ENCODE data around the gene DPH1. TPM values are rescaled to one million over a fixed set of nuclear protein-coding genes. Genes with fewer than 3 reads are reported as not detected.
A peak's percentile ranks its signal among the peaks of the same experiment; 100 is the strongest.
"Not testable (repeated sequence)": the region's sequence is repeated elsewhere in the genome, so short reads cannot be mapped to it uniquely, and the experiment has no call there.

DPH1 gene
- total RNA-seq = 18.4 and 36.2 TPM in 2 replicates

DNA sequence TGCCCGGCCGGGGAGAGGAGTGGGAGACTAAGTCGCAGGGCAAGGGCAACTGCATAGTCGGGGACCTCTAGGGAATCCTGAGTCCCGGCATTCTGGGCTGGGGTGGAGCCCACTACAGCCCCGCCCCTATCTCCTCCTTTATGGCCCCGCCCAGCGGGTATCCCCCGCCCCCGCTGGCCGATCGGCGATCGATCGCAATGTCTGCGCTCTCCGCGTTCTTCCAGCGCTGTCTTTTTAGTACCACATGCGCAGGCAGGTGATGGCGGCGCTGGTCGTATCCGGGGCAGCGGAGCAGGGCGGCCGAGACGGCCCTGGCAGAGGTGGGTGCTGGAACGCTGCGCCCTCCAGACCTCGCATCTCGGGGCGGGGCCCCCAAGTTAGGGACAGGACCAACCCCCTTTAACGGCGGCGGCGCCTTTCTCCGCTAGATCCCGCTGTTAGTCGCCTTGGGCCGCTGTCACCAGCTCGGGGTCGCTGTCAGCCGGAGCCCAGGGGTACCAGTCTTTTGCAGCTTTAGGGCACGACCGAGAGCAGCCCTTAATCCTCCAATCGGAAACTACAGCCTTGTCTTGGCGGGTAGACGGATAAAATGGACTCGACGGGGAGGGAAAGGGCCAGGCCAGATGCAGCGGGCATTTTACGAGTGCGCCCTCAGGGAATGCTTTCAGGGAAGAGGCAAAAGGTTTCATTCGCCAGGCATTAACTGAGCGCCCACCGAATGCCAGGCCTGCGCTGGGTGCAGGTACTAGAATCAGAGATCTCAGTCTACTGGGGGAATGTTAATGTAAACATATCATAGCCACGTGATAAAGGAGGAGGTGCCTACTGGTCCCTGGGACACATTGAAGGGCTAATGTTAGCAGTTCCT lies at the start of gene DPH1:
Gene DPH1, plus strand, starts transcription at position 243 of the 868 bp plus-strand sequence. Its CDS starts 17 bp downstream, at position 260.
- peak; percentile 89 for DNase-seq (ENCODE audit: low read depth)

DNA sequence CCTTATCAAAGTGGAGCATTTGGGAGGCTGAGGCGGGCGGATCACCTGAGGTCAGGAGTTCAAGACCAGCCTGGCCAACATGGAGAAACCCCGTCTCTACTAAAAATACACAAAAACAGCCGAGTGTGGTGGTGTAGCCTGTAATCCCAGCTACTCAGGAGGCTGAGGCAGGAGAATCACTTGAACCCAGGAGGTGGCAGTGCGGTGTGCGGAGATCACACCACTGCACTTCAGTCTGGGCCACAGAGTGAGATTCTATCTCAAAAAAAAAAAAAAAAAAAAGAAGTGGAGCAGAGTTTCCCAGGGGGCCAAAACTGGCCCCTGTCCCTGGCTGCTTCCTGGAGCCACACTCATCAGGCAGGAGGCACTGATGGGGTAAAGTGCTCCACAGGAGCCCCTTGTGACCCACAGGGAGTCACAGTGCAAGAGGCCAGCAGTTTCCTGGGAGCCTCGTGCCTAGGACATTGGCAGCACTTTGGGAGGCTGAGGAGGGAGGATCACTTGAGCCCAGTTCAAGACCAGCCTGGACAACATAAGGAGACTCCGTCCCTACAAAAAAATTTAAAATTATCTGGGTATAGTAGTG lies 49.2 kb upstream of the DPH1 start:
- no peak for DNase-seq (ENCODE audit: low read depth)

DNA sequence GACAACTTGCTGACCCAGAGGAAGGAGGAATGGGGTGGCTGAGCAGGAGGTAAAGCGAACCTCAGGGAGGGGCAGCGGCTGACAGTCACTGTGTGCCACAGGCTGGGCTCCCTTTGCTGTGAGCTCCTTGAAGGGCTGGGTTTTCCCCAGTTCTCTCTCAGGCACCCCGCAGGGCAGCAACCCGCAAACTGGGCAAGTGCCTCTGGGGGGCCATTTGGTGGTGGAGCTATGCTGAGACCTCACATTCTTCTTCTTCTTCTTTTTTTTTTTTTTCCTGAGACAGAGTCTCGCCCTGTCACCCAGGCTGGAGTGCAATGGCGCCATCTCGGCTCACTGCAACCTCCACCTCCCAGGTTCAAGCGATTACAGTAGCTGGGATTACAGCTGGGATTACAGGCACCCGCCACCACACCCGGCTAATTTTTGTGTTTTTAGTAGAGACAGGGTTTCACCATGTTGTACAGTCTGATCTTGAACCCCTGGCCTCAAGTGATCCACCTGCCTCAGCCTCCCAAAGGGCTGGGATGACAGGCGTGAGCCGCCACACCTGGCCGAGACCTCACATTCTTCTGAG lies 47.1 kb upstream of the DPH1 start:
- DNase-seq (ENCODE audit: low read depth) = not testable (repeated sequence)

DNA sequence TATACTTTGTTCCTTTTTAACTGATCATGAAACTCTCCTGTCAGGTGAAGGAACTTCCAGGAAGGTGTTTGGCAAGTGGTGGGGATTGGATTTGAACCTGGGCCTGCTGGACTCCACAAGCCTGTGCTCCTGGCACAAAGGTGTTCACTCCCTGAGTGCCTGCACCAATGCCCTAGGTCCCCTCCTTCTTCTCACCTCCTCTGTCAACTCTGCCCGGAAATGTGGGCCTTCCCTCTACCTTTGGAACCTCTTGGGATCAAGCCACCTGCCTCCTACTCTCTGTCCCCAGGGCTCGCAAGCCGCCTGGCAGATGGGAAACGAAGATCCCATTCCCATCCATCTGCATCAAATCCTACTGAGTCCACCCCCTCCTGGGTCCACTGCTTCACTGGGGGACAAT lies 44.9 kb upstream of the DPH1 start:
- DNase-seq (ENCODE audit: low read depth) = no peak

DNA sequence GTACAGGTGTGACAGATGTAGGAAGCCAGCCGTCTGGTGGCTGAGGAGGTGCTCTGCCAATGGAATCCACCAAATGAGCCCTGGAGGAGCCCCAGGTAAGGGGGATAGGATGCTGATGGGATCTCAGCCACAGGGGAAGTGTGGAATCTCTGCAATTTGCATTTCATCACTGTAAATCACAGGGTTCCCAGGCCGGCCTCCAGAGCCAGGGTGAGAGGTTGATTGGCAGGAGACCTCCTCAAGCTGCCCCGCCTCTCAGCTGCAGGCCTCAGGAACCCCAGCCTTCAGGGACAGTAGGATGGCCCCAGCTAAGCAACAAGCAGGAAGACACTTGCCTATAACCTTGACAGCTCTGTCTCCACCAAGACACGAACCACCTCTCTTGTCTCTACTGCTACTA lies 44.3 kb upstream of the DPH1 start:
- DNase-seq (ENCODE audit: low read depth) = no peak

DNA sequence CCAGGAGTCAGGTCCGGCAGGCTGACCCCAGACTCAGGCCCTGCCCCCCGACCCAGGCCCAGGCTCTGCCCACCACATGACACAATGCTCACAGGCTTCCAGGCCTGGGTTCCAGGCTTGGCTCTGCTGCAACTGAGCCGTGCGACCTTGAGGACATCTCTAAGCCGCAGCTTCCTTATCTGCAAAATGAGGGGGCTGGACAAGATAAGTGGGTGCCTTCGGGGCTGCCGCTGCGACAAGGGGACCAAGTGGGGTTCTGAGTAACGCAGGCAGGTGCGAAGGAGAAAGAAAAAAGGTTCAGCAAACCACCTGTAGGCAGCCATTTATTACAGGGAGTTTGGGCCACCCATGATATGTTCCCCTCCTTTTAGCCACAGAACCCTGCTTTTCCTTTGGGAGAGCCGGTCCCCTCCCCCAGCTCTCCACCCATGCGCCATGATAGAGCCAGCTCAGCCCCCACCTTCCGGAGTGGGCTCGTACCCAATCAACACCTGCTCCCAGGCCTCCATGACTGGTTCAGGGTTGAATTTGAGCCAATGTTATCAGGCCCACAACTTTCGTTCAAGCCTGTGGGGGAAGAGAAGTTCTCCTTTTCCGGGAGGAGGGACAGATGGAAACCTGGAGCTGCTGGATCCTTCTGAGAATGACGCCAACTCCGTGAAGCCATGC lies 43.0 kb upstream of the DPH1 start:
- DNase-seq (ENCODE audit: low read depth) = no peak

DNA sequence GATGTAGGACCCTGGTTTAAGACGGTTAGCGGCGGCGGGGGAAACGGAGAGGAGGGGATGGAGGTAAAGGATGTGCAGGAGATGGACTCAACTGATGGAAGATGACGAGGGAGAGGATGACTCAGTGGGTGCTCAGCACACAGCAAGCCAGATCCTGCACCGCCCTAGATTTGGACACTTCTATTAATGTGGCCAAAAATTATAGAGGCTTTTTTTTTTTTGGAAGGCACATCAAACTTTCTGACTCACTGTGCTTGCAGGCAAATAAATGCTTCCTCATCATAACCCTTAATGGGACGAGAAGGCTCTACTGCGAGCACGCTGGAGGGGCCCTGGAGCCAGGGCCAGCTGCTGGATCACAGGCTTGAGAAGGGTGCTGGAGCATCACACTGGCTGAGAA lies 40.8 kb upstream of the DPH1 start:
- no peak for DNase-seq (ENCODE audit: low read depth)

DNA sequence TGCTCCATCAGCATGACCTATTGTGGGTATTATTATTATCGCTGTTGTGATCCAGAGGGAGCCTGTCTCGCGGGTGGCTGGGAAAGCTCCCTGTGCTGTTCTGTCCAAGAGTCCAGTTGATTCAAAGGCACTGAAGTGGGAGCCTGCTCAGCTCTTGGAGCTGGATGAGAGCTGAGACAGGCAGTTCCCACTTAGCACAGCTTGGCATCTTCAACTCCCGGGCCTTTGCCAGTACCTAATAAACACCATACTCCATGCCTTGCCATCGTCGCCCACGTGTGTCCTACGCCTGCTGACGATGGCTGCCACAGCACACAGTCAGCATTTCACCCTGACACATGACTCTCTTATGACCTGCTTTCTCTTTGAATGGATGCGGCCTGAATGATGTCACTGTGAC lies 37.4 kb upstream of the DPH1 start:
- no peak for DNase-seq (ENCODE audit: low read depth)

DNA sequence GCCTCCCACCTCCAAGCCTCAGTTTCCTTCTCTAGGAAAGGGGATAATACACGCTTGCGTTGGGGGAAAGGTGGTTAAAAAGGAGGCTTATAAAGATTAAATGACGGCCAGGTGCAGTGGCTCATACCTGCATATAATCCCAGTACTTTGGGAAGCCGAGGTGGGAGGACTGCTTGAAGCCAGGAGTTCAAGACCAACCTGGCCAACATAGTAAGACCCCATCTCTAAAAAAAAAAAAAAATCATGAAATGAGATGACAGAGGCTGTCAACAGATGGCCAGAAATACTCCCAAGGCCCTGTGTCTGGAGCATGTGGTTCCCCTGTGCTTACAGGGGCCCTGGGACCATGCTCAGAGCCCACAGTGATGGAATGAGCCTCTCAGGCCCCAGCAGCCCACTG lies 35.2 kb upstream of the DPH1 start:
- DNase-seq (ENCODE audit: low read depth) = no peak

DNA sequence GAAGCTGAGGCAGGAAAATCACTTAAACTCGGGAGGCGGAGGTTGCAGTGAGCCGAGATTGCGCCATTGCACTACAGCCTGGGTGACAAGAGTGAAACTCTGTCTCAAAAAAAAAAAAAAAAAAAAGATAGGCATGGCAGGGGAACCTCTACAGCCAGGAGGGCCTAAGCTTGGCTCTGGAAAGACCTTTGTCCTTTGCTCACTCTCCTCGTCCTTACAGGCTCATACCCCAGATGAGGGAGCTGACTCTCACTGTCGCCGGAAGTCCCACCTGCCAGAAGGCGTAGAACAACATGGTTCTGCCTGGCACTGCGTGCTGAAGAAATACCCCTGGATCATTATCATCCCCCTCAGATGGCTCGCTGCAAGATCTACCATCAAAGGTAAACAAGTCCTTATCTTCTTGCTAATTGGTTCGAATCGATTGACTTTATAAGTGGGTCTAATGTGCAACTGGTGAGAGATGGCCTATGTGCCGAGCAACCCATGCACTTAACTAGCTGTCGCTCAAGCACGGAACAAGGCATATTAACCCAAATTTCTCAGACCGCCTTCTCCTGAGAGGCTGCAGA lies 34.5 kb upstream of the DPH1 start:
- no peak for DNase-seq (ENCODE audit: low read depth)

DNA sequence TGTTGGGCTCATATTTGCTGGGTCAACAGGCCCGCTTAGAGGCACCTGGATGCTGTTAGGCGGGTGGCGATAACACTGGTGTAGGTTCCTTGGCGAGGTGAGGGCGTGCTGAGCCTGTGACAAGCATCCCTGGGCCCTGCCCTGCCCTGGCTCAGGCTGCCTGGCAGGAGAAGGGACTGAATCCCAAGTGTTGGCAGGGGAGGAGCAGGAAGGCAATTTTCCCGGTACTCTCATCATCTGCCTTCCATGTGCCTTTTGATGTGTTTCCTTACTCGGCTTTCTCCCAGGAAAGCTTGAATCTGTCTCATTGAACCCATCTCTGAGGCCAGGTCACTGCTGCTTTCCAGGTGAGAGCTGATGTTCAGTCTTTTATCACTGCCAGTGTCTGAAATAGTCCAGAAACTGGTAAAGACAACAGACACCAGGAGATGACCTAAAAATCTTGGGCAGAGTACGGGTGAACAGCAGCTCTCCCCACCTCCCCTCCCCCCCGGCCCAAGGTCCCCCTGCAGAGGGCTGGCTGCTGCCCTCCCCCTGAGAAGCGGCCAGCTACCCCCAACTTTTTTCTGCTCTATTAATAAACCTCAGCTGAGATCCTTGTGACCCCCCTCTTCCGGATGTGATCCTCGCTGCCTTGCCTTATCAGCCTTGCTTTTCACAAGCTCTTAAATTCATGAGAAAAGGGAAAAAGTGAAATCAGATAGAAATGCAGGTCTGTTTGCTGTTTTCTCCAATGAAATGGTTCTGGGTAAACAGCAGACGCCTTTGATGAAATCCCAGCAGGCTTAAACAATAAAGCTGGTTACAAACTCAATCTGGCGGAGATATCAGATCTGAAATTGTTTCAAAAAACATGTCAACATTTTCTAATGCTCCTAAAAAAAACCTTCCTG lies 33.8 kb upstream of the DPH1 start:
- DNase-seq (ENCODE audit: low read depth) = no peak

DNA sequence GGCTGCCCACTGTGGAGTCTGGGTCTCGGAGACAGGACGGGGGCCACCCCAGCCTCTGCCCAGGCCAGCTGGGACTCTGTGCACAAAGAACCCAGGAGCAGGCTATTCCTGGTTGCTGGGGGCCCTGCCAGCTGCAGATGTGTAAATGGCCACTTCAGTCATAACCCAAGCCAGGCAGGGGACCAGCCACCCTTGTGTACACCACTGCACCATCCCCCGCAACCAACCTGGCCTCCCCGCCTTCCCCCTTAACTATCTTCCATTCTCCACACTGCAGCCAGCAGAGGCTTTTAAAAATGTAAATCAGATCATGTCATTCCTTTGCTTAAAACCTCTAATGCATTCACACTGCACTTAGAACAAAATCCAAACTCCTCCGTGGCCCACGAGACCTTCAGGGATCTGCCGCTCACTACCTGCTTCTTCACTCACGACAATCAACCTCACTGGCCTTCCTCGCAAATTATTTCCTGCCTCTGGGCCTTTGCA lies 33.1 kb upstream of the DPH1 start:
- DNase-seq (ENCODE audit: low read depth) = no peak

DNA sequence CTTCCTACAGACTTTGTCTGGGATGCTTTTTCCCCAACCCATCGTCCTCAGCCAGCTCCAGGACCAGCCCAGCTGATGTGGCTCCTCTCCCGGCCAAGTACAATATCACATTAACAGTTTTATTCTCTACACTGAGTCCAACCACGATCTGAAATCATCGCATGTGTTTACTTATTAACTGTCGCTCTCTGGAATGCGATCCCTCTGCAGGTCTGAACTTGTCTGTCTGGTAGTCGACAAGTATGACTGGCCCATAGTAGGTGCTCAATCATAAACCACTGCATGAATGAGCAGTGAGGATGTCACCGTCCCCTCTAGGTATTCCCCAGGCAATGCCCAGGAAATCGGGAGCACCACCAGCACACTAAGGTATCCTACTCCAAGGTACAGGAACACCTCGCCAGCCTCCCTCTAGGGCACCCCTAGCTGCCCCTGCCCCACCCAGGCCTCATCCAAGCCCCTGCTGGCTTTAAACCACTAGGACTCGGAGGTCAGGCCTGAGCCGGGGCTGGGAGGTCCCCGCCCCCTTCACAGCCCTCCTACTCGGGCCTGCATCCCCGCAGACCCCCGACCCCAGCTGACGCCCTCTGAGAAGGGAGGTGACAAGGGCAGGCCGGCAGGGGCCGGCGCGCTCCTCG lies 32.5 kb upstream of the DPH1 start:
- DNase-seq (ENCODE audit: low read depth) = peak; percentile 83

DNA sequence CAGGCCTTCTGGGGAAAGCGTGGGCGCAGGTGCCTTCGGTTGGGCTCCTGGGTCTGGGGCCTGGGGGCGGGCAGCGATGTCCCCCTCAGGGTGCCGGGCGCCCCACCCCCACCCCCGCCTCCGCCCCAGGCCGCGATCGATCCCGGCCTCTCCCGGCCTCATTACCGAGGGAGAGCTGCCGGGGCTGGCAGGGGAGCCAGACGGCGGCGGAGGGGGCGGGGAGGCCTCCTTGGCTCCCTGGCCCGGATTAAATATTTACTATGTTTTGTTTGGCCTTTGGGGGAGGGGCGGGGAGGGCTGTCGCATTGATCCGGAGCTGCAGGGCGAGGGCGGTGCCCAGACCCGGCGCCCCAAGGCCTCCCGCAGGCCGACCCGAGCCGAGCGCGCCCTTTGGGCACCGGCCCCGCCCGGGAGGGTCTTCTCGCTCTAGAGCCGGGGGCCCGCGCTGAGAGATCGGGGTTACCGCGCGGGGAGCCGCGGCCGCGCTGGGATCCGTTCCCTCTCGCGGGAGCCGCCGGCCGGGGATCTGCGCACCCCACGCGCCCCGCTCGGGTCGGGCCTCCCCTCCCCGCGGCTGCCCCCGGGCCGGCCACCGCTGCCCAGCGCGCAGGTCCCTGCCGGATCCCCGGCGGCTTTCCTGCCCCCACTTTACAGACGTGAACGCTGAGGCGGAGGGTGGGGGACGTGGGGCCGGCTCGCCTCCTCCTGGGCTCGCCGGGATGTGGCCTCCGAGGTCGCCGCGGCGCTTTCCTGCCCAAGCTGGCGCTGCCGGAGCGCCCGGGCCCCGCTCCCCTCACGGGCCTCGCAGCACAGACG lies 31.8 kb upstream of the DPH1 start:
- DNase-seq (ENCODE audit: low read depth) = peak; percentile 21

DNA sequence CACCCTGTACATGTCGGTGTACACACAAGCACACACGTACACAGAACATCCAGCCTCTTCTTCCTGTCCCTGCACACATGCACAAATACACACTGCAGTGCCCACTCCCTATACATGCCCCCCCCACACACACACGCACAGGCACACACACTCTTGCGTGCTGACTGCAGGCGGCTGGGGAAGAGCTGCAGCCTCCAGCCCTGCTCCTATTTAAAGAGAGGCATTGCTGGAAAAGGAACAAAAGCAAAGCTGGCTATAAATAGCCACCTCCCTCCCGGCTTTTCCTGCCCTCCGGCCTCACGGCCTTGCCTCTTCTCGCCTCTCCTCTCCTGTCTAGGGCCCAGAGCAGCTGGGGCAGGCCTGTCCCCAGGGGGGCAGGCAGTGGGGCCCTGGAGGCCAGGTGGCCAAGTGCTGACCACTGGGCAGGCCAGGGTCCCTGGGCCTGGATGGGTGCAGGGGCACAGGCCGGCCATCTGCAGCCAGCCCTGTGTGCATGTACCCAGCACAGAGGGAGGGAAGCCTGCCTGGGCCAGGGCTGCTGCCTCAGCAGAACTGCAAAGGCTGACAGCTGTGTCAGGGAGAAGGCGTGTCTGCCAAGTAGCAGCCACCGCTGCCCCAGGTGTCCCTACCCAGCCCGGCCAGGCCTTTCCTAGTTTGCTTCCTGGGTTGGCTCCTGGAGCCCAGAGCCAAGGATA lies 30.2 kb upstream of the DPH1 start:
- peak; percentile 16 for DNase-seq (ENCODE audit: low read depth)

DNA sequence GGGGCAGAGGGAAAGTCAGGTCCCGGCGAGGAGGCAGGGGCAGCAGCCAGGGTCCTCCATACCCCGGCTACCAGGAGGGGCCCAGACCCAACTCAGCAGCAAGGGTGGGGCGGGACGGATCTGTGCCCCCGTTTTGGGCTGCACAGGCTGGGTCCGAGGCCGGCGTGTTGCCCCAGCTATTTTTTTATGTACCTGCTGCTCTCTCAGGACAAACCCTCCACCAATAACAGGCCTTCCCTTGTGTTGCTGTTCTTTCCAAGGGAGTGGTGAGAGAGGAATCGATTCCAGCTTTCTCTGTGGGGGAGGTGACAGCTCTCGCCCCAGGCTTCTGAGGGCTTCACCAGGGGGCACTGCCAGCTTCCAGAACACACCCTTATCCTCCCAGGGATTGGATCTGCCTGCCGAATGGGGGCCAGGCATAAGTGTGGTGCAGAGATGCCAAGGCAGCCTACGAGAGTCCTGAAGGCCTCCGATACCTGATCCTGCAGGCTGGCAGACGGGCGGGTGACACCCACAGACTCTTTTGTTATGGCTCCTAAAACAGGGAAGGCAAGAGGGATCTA lies 27.1 kb upstream of the DPH1 start:
- DNase-seq (ENCODE audit: low read depth) = no peak

DNA sequence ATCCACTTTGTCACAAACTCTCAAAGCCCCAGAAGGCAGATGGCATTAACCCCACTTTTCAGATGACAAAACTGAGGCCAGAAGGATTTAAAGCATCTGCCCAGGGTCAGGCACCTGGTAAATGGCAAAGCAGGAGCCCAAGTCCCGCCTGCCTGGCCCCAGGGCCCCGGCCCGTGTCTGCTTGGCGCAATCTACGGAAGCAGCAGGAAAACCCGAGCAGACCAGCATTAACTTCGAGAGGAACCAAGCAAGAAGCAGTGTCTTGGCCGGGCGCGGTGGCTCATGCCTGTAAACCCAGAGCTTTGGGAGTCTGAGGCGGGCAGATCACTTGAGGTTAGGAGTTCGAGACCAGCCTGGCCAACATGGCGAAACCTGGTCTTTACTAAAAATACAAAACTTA lies 26.4 kb upstream of the DPH1 start:
- no peak for DNase-seq (ENCODE audit: low read depth)

DNA sequence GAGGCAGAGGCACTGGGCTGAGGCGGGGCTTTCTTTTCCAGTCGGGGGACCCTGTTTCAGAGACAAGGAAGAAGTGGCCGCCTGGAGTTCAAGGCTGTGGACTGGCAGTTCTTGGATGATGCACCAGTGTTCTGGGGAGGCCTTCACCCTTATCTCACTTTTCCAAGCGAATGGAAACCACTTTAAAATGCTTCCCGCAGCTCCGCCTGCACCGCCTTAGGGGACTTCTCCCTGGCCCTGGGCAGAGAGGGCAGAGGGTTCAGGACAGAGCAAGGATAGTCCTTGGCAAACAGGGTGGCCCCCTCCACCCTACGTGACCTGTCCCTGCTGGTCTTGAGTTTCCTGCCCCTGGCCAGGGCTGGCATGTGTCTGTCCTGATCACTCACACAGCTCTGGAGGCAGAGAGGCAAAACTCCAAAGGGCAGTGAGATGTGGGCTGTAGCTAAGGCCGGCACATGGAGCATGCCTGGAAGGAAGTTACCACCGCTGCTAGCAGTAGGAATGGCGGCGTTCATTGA lies 25.5 kb upstream of the DPH1 start:
- DNase-seq (ENCODE audit: low read depth) = no peak

Data from renal cortical epithelial cell (primary cell).